Large intestine (tissue), 3 donors: ENCODE results near the gene DRG2. TPM values are rescaled to one million over a fixed set of nuclear protein-coding genes. Genes with fewer than 3 reads are reported as not detected.

Experiments
- DNase-seq, 2 donors: peaks; one replicate each; pipeline versions ENCODE4 v3.0.0 to v3.0.0-alpha.2; 2013
- H3K27ac ChIP-seq: one replicate; pipeline ENCODE4 v1.5.1; 2013; ENCODE audit warnings: low read length
- H3K27me3 ChIP-seq: 2 replicates; pipeline ENCODE4 v1.6.1; 2013; ENCODE audit warnings: low read length; ENCODE audit not compliant: control insufficient read depth, insufficient read depth
- H3K36me3 ChIP-seq: 2 replicates; pipeline ENCODE4 v1.6.1; 2013; ENCODE audit warnings: low read length; ENCODE audit not compliant: control insufficient read depth, insufficient read depth
- H3K4me1 ChIP-seq: one replicate; pipeline ENCODE4 v1.6.1; 2013; ENCODE audit warnings: low read length; ENCODE audit not compliant: control insufficient read depth, insufficient read depth
- H3K4me3 ChIP-seq: one replicate; pipeline ENCODE4 v1.5.1; 2013; ENCODE audit warnings: low read length
- H3K9me3 ChIP-seq: one replicate; pipeline ENCODE4 v1.6.1; 2013; ENCODE audit warnings: mild to moderate bottlenecking, low read depth, low read length, moderate library complexity; ENCODE audit not compliant: control insufficient read depth
- WGBS: methylation state at CpG from one replicate; pipeline ENCODE4 v1.1.5; 2013; ENCODE audit warnings: low lambda C conversion rate; ENCODE audit not compliant: insufficient coverage; 5-methylcytosine and 5-hydroxymethylcytosine counted together
- polyA plus RNA-seq: library from polyadenylated mRNA; unstranded; fragments of 120-200 nt; gene quantifications from one replicate; pipeline ENCODE4 v1.2.1, GENCODE V29; 2013

DRG2 gene
- polyA plus RNA-seq, 1 donor, result 38.1 TPM

DNA sequence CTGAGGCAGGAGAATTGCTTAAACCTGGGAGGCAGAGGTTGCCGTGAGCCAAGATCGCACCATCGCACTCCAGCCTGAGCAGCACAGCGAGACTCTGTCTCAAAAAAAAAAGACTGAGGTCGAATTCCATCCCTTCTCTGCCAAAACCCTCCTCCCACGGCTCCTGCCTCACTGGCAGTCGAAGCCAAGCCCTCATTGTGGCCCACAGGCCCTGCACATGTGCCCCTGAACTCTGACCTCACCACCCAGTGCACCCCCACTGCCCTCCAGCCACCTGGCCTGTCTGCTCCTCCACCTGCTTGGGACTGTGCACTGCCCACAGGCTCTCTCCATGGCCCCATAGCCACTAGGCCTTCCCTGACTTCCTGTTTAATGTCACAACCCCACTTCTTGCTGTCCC, 27.8 kb downstream of the DRG2 start:
- WGBS, result no CpG with 5 or more reads among the region's 7 CpGs

DNA sequence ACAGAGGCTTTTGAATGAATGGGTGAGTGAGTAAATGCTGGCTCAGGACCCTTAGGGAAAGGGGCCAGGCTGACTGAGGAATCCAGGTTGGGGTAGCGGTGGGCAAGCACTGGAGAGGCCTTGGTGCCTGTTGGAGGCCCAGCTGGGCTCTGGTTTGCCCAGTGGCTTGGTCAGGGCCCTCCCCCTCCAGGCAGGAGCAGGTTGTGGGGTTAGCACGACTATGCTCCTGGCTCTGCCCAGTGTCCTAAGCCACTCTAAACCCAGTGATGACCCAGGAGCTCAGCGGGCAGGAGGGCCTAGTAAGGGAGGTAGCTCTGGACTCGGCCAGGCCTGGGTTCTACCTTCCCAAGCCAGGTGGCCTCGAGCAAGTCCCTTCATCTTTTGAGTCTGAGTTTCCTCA, 28.3 kb downstream of the DRG2 start:
- H3K9me3 ChIP-seq, result peaks cover 22% of the 10 kb centered on the region
- H3K27ac ChIP-seq, result no peak overlapping the region
- H3K27me3 ChIP-seq, result no peaks in the 10 kb centered on the region
- DNase-seq, result no peak
- no peak overlapping the region for H3K4me3 ChIP-seq
- no peaks in the 10 kb centered on the region for H3K36me3 ChIP-seq
- no peaks in the 10 kb centered on the region for H3K4me1 ChIP-seq
- no CpG with 5 or more reads among the region's 5 CpGs for WGBS

More for the DNA sequence above, 27.8 kb downstream of the DRG2 start:
- no peaks in the 10 kb centered on the region for H3K4me1 ChIP-seq
- H3K27ac ChIP-seq, result no peak overlapping the region
- no peaks in the 10 kb centered on the region for H3K27me3 ChIP-seq
- no peak for DNase-seq
- H3K4me3 ChIP-seq, result no peak overlapping the region
- no peaks in the 10 kb centered on the region for H3K36me3 ChIP-seq
- peaks cover 22% of the 10 kb centered on the region for H3K9me3 ChIP-seq

- Histone ChIP-seq H3K36me3 (no peaks in the 10 kb centered on the region), H3K9me3 (peaks cover 22% of the 10 kb centered on the region), H3K27me3 (no peaks in the 10 kb centered on the region), H3K4me1 (no peaks in the 10 kb centered on the region), H3K4me3 (no peak overlapping the region), H3K27ac (no peak overlapping the region)
- no peak for DNase-seq
- WGBS, result no CpG with 5 or more reads among the region's 1 CpG
These were observed 29.8 kb downstream of the DRG2 start for GRCh38 chr17:18117533-18117932.

GRCh38 chr17:18117982-18118975, 30.5 kb downstream of the DRG2 start:
- no peak overlapping the region for H3K4me3 ChIP-seq
- H3K27ac ChIP-seq, result no peak overlapping the region
- H3K36me3 ChIP-seq, result no peaks in the 10 kb centered on the region
- peaks cover 22% of the 10 kb centered on the region for H3K9me3 ChIP-seq
- no peaks in the 10 kb centered on the region for H3K4me1 ChIP-seq
- 100% methylated on average over 3 of the region's 33 CpGs for WGBS
- H3K27me3 ChIP-seq, result no peaks in the 10 kb centered on the region
- no peak for DNase-seq

GRCh38 chr17:18119166-18119745, 31.5 kb downstream of the DRG2 start:
- Histone ChIP-seq H3K27ac (no peak overlapping the region), H3K27me3 (no peaks in the 10 kb centered on the region), H3K9me3 (peaks cover 22% of the 10 kb centered on the region), H3K4me3 (no peak overlapping the region), H3K36me3 (no peaks in the 10 kb centered on the region), H3K4me1 (no peaks in the 10 kb centered on the region)
- no peak for DNase-seq
- WGBS, result 97% methylated on average over 5 of the region's 57 CpGs

- no CpG with 5 or more reads among the region's 30 CpGs for WGBS
- H3K4me3 ChIP-seq, result no peak overlapping the region
- H3K27me3 ChIP-seq, result no peaks in the 10 kb centered on the region
- no peak for DNase-seq
- H3K27ac ChIP-seq, result no peak overlapping the region
- no peaks in the 10 kb centered on the region for H3K4me1 ChIP-seq
- H3K36me3 ChIP-seq, result no peaks in the 10 kb centered on the region
- H3K9me3 ChIP-seq, result peaks cover 22% of the 10 kb centered on the region
These were observed 32.2 kb downstream of the DRG2 start for GRCh38 chr17:18119938-18120337.

DNA sequence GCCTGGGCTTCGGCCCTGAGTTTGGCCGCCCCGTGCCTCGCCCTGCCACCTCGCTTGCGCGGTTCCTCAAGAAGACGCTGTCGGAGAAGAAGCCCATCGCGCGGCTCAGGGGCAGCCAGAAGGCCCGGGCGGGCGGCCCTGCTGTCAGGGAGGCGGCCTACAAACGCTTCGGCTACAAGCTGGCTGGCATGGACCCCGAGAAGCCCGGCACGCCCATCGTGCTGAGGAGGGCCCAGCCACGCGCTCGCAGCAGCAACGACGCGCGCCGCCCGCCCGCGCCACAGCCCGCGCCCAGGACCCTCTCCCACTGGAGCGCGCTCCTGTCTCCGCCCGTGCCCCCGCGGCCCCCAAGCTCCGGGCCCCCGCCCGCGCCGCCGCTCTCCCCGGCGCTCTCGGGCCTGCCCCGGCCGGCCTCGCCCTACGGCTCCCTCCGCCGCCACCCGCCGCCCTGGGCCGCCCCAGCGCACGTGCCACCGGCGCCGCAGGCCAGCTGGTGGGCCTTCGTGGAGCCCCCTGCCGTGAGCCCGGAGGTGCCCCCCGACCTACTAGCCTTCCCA, 32.8 kb downstream of the DRG2 start:
- H3K27me3 ChIP-seq, result no peaks in the 10 kb centered on the region
- H3K9me3 ChIP-seq, result peaks cover 22% of the 10 kb centered on the region
- no CpG with 5 or more reads among the region's 68 CpGs for WGBS
- H3K36me3 ChIP-seq, result no peaks in the 10 kb centered on the region
- no peaks in the 10 kb centered on the region for H3K4me1 ChIP-seq
- no peak for DNase-seq
- H3K4me3 ChIP-seq, result no peak overlapping the region
- no peak overlapping the region for H3K27ac ChIP-seq

- peaks cover 22% of the 10 kb centered on the region for H3K9me3 ChIP-seq
- H3K36me3 ChIP-seq, result no peaks in the 10 kb centered on the region
- no CpG with 5 or more reads among the region's 54 CpGs for WGBS
- H3K27ac ChIP-seq, result no peak overlapping the region
- H3K4me1 ChIP-seq, result no peaks in the 10 kb centered on the region
- DNase-seq, result no peak
- no peak overlapping the region for H3K4me3 ChIP-seq
- H3K27me3 ChIP-seq, result no peaks in the 10 kb centered on the region
These were observed 33.6 kb downstream of the DRG2 start for GRCh38 chr17:18121144-18121910.

- WGBS, result no CpG with 5 or more reads among the region's 31 CpGs
- Histone ChIP-seq H3K27me3 (peaks cover 3% of the 10 kb centered on the region), H3K36me3 (no peaks in the 10 kb centered on the region), H3K9me3 (peaks cover 22% of the 10 kb centered on the region), H3K4me1 (no peaks in the 10 kb centered on the region), H3K27ac (no peak overlapping the region), H3K4me3 (no peak overlapping the region)
- DNase-seq, result no peak
These were observed 35.4 kb downstream of the DRG2 start for GRCh38 chr17:18122990-18123753.
